ENCODE data around the gene TUBB4A.

TUBB4A gene

GRCh38 chr19:6533000-6533328 lies 30.9 kb upstream of the TUBB4A start:
- Histone ChIP-seq H3K4me3 (ENCODE audit: low read depth, low read length) (no peak overlapping the region), H3K4me1 (peaks cover 2% of the 10 kb centered on the region), H3K36me3 (ENCODE audit: control insufficient read depth, insufficient read depth, low read length) (no peaks in the 10 kb centered on the region), H3K9ac (no peak overlapping the region), H3K4me2 (ENCODE audit: low read length) (no peak overlapping the region), H3K27me3 (ENCODE audit: control insufficient read depth, insufficient read depth, low read length) (no peaks in the 10 kb centered on the region), H3K79me2 (no peaks in the 10 kb centered on the region), H3K9me3 (ENCODE audit: control insufficient read depth, low read length) (no peaks in the 10 kb centered on the region), H2AFZ (no peak overlapping the region), H3K27ac (no peak overlapping the region)
- TF ChIP-seq CTCF (IDR thresholded peaks at IDR 0.05): no peak

- no peak overlapping the region for H2AFZ ChIP-seq
Observed at GRCh38 chr19:6532244-6532999, 30.3 kb upstream of the TUBB4A start.

GRCh38 chr19:6531956-6532243 lies 29.8 kb upstream of the TUBB4A start:
- no peaks in the 10 kb centered on the region for H3K9me3 ChIP-seq (ENCODE audit: control insufficient read depth, low read length)
- no peak overlapping the region for H3K4me3 ChIP-seq (ENCODE audit: low read depth, low read length)
- H3K79me2 ChIP-seq: no peaks in the 10 kb centered on the region
- H3K9ac ChIP-seq: no peak overlapping the region
- no peak for TF ChIP-seq CTCF (IDR thresholded peaks at IDR 0.05)
- no peak overlapping the region for H2AFZ ChIP-seq
- no peaks in the 10 kb centered on the region for H3K36me3 ChIP-seq (ENCODE audit: control insufficient read depth, insufficient read depth, low read length)
- no peak overlapping the region for H3K4me2 ChIP-seq (ENCODE audit: low read length)
- peaks cover 2% of the 10 kb centered on the region for H3K4me1 ChIP-seq
- H3K27ac ChIP-seq: no peak overlapping the region
- no peaks in the 10 kb centered on the region for H3K27me3 ChIP-seq (ENCODE audit: control insufficient read depth, insufficient read depth, low read length)

More at GRCh38 chr19:6532244-6532999, 30.3 kb upstream of the TUBB4A start:
- peaks cover 2% of the 10 kb centered on the region for H3K4me1 ChIP-seq
- H3K27ac ChIP-seq: no peak overlapping the region
- no peak overlapping the region for H3K4me2 ChIP-seq (ENCODE audit: low read length)
- H3K79me2 ChIP-seq: no peaks in the 10 kb centered on the region
- H3K9me3 ChIP-seq (ENCODE audit: control insufficient read depth, low read length): no peaks in the 10 kb centered on the region
- TF ChIP-seq CTCF (IDR thresholded peaks at IDR 0.05): no peak
- no peak overlapping the region for H3K9ac ChIP-seq
- H3K36me3 ChIP-seq (ENCODE audit: control insufficient read depth, insufficient read depth, low read length): no peaks in the 10 kb centered on the region
- H3K4me3 ChIP-seq (ENCODE audit: low read depth, low read length): no peak overlapping the region
- no peaks in the 10 kb centered on the region for H3K27me3 ChIP-seq (ENCODE audit: control insufficient read depth, insufficient read depth, low read length)

GRCh38 chr19:6531163-6531955 lies 29.2 kb upstream of the TUBB4A start:
- peaks cover 2% of the 10 kb centered on the region for H3K4me1 ChIP-seq
- no peak for TF ChIP-seq CTCF (IDR thresholded peaks at IDR 0.05)
- no peaks in the 10 kb centered on the region for H3K9me3 ChIP-seq (ENCODE audit: control insufficient read depth, low read length)
- no peaks in the 10 kb centered on the region for H3K79me2 ChIP-seq
- no peak overlapping the region for H3K27ac ChIP-seq
- H3K36me3 ChIP-seq (ENCODE audit: control insufficient read depth, insufficient read depth, low read length): no peaks in the 10 kb centered on the region
- no peaks in the 10 kb centered on the region for H3K27me3 ChIP-seq (ENCODE audit: control insufficient read depth, insufficient read depth, low read length)
- peak overlapping the region; percentile 73 for H3K4me2 ChIP-seq (ENCODE audit: low read length)
- H2AFZ ChIP-seq: peak overlapping the region; percentile 76
- H3K9ac ChIP-seq: no peak overlapping the region
- H3K4me3 ChIP-seq (ENCODE audit: low read depth, low read length): peak overlapping the region; percentile 62

Measured in parathyroid adenoma (tissue), 2 donors.